K562 (cell line): Measurements from ENCODE around the gene ADNP. TPM values are rescaled to one million over a fixed set of nuclear protein-coding genes. Genes with fewer than 3 reads are reported as not detected.

Experiments
- ATAC-seq: fragments of 200-7000 bp; cut with Tn5 transposase; 3 replicates; pipeline ENCODE4 v1.9.1; 2020; ENCODE audit warnings: moderate library complexity
- BruUV-seq: library from RNA; stranded (reverse); fragments of 400-500 nt; replicated peaks from 2 replicates; lab custom pipeline; 2021; lab: Mats Ljungman, UMichigan
- CTCF ChIA-PET: fragments of 300-600 bp; formaldehyde crosslinking; extraction: SDS; loops from one replicate; lab custom pipeline; 2021; ENCODE audit warnings: low intra/inter-chr PET ratio; lab: Yijun Ruan, JAX
- POLR2A ChIA-PET: fragments of 300-600, 350-650 bp; sonication (Branson Sonifier 250); formaldehyde crosslinking; extraction: SDS; loops from one replicate; lab custom pipeline; 2021; ENCODE audit warnings: antibody characterized with exemption, inconsistent platforms; lab: Yijun Ruan, JAX
- DNase-seq, 4 experiments: peaks; one replicate each; pipeline versions ENCODE4 v3.0.0 to v3.0.0-alpha.2; 2011 to 2018; ENCODE audit warnings: low spot score in 3 of 4, mixed read lengths in 3 of 4; ENCODE audit errors: extremely low read depth in 1 of 4
- FAIRE-seq: peaks from 2 replicates; lab custom pipeline; 2011; peaks lifted over from hg19 to GRCh38; lab: Jason Lieb, UNC
- H2AFZ ChIP-seq: 2 replicates; pipeline ENCODE4 v1.6.0; 2011; ENCODE audit warnings: low read depth, low read length, control low read depth, inconsistent platforms
- H3K27ac ChIP-seq: fragments of 200-600 bp; 3 replicates; pipeline ENCODE4 v1.8.0; 2011; ENCODE audit warnings: low read depth, mild to moderate bottlenecking, control low read depth, inconsistent platforms, low read length, moderate library complexity, mixed read lengths; ENCODE audit errors: extremely low read depth
- H3K27me3 ChIP-seq, 2 experiments: fragments of 300-600 bp in 1 of 2; 2 replicates in 1 of 2; 3 replicates in 1 of 2; pipeline versions ENCODE4 v1.6.0 to v1.8.0; 2011; ENCODE audit warnings: inconsistent platforms in 2 of 2, low read length in 2 of 2, mild to moderate bottlenecking in 1 of 2, mixed read lengths in 1 of 2, moderate library complexity in 1 of 2; ENCODE audit not compliant: control insufficient read depth in 2 of 2, insufficient read depth in 2 of 2
- H3K36me3 ChIP-seq: fragments of 300-600 bp; 3 replicates; pipeline ENCODE4 v1.8.0; 2011; ENCODE audit warnings: mild to moderate bottlenecking, low read length, inconsistent platforms; ENCODE audit not compliant: control insufficient read depth, insufficient read depth
- H3K4me1 ChIP-seq, 2 experiments: fragments of 200-600 bp in 1 of 2; replicated peaks in 1 of 2; 2 replicates in 1 of 2; 3 replicates in 1 of 2; pipeline versions ENCODE4 v1.5.1 to v1.8.0; 2011; ENCODE audit warnings: inconsistent platforms in 2 of 2, low read length in 2 of 2, mild to moderate bottlenecking in 1 of 2, mixed read lengths in 1 of 2, moderate library complexity in 1 of 2; ENCODE audit not compliant: control insufficient read depth in 2 of 2, insufficient read depth in 2 of 2
- H3K4me2 ChIP-seq: 2 replicates; pipeline ENCODE4 v1.6.1; 2011; ENCODE audit warnings: low read length, control low read depth, inconsistent platforms, mixed read lengths; ENCODE audit not compliant: insufficient read depth
- H3K4me3 ChIP-seq: fragments of 200-600 bp; sonication (generic), shearing (Covaris generic); 2 replicates; pipeline ENCODE4 v1.5.1; 2016; ENCODE audit warnings: control low read depth, inconsistent platforms
- H3K79me2 ChIP-seq: fragments of 200-600 bp; 3 replicates; pipeline ENCODE4 v1.8.0; 2011; ENCODE audit warnings: low read length, inconsistent platforms; ENCODE audit not compliant: control insufficient read depth, insufficient read depth
- H3K9ac ChIP-seq, 2 experiments: 2 replicates each; pipeline versions ENCODE4 v1.6.0 to v1.6.1; 2011; ENCODE audit warnings: low read depth in 2 of 2, low read length in 2 of 2, control low read depth in 1 of 2, inconsistent platforms in 1 of 2, mild to moderate bottlenecking in 1 of 2, mixed read lengths in 1 of 2; ENCODE audit not compliant: insufficient read depth in 1 of 2
- H3K9me1 ChIP-seq: one replicate; pipeline ENCODE4 v1.6.0; 2011; ENCODE audit warnings: inconsistent platforms, mild to moderate bottlenecking, low read length, moderate library complexity; ENCODE audit not compliant: control insufficient read depth, insufficient read depth
- H3K9me3 ChIP-seq: replicated peaks from 2 replicates; pipeline ENCODE4 v1.5.1; 2011; ENCODE audit warnings: low read depth, low read length, inconsistent platforms; ENCODE audit not compliant: control insufficient read depth, insufficient read depth
- H4K20me1 ChIP-seq: replicated peaks from 2 replicates; pipeline ENCODE4 v1.6.1; 2011; ENCODE audit warnings: low read length, inconsistent platforms, mixed read lengths; ENCODE audit not compliant: control insufficient read depth, insufficient read depth
- ARID4B ChIP-seq: sonication (generic); formaldehyde crosslinking; IDR thresholded peaks from 2 replicates; pipeline ENCODE4 v1.8.0; 2022; ENCODE audit warnings: mild to moderate bottlenecking, missing genetic modification reagents
- CREB3L1 ChIP-seq: fragments of 450-650 bp; IDR thresholded peaks from 2 replicates; pipeline ENCODE4 v1.6.1; 2014; ENCODE audit warnings: low read depth, mild to moderate bottlenecking, moderate library complexity, borderline replicate concordance
- E4F1 ChIP-seq: fragments of 250-450 bp; sonication (Bioruptor Pico); IDR thresholded peaks from 2 replicates; pipeline ENCODE4 v1.5.0; 2021; ENCODE audit warnings: mild to moderate bottlenecking, borderline replicate concordance
- MTA3 ChIP-seq: fragments of 450-650 bp; formaldehyde crosslinking; IDR thresholded peaks from 2 replicates; pipeline ENCODE4 v1.6.1; 2017; ENCODE audit warnings: mild to moderate bottlenecking, borderline replicate concordance
- MYNN ChIP-seq, 2 experiments: sonication (generic); formaldehyde crosslinking in 1 of 2; IDR thresholded peaks; 2 replicates each; pipeline versions ENCODE4 v1.5.0 to v1.6.1; 2016 to 2020; ENCODE audit warnings: antibody characterized with exemption in 1 of 2, missing genetic modification reagents in 1 of 2
- SAFB2 ChIP-seq: fragments of 200-400 bp; formaldehyde crosslinking; IDR thresholded peaks from 2 replicates; pipeline ENCODE4 v1.6.1; 2018; ENCODE audit warnings: borderline replicate concordance, low read length, low read depth, moderate library complexity; ENCODE audit not compliant: severe bottlenecking
- TAF9B ChIP-seq: fragments of 450-650 bp; IDR thresholded peaks from 2 replicates; pipeline ENCODE4 v1.6.1; 2018; ENCODE audit warnings: mild to moderate bottlenecking; ENCODE audit not compliant: partially characterized antibody
- TEAD4 ChIP-seq, 2 experiments: sonication (generic) in 1 of 2; formaldehyde crosslinking in 1 of 2; IDR thresholded peaks; 2 replicates each; pipeline versions ENCODE4 v1.6.1 to v1.8.0; 2012 to 2022; ENCODE audit warnings: borderline replicate concordance in 1 of 2, inconsistent platforms in 1 of 2, low read length in 1 of 2, mild to moderate bottlenecking in 1 of 2, missing genetic modification reagents in 1 of 2
- ZNF444 ChIP-seq: fragments of 250-450 bp; sonication (Bioruptor Pico); IDR thresholded peaks from 2 replicates; pipeline ENCODE4 v1.4.0; 2020; ENCODE audit warnings: mild to moderate bottlenecking, moderate library complexity
- ZNF655 ChIP-seq: fragments of 250-450 bp; sonication (Bioruptor Pico); IDR thresholded peaks from 2 replicates; pipeline ENCODE4 v1.5.0; 2021
- WGBS: fragments of 100-300 bp; shearing (Covaris generic); methylation state at CpG from one replicate; pipeline ENCODE4 v1.1.6; 2016; ENCODE audit warnings: low coverage, mixed read lengths; ENCODE audit not compliant: insufficient coverage; ENCODE audit errors: missing lambda C conversion rate; 5-methylcytosine and 5-hydroxymethylcytosine counted together
- in situ Hi-C: fragments of 300-500 bp; cut with MboI; formaldehyde crosslinking; loops from 4 replicates; pipeline ENCODE4 v1.15.0; 2018; ENCODE audit warnings: inconsistent platforms, mixed read lengths
- intact Hi-C: fragments of 100-400 bp; cut with micrococcal nuclease; formaldehyde crosslinking; loops from 2 replicates; pipeline ENCODE4 v1.14.2; 2022
- polyA plus RNA-seq, 8 experiments: library from polyadenylated mRNA; depleted of rRNA in 4 of 8; stranded (reverse) in 5 of 8; unstranded in 3 of 8; fragments of >200 nt; fragmentation: Nextera tagmentation in 2 of 8; fragmentation: Illumina TruSeq in 1 of 8; extraction: Ambion mirVana in 2 of 8; extraction: Trizol in 1 of 8; gene quantifications; 2 replicates each; pipeline versions ENCODE4 v1.2.1 to v1.2.3, GENCODE V29; 2011 to 2014; ENCODE audit warnings: inconsistent platforms in 1 of 8, missing spikeins in 1 of 8
- total RNA-seq, 7 experiments: library from RNA; depleted of rRNA in 6 of 7; stranded (reverse); fragments of >200 nt in 6 of 7; fragmentation: Illumina TruSeq in 2 of 7; extraction: Trizol in 2 of 7; gene quantifications; 2 replicates each; pipeline versions ENCODE4 v1.2.1 to v1.2.3, GENCODE V29; 2011 to 2021; ENCODE audit warnings: low replicate concordance in 1 of 7

The ADNP gene
- total and polyA plus RNA-seq, 9 of the 15 experiments (the other 6 are each of a cell fraction or from before 2014, with no cell fraction given) = 17.8 to 59.9 (median 25.3) TPM

- TF ChIP-seq SAFB2 = no peak
- no peak for TF ChIP-seq E4F1 (CRISPR knock-in tag)
- TF ChIP-seq TAF9B = no peak
- TF ChIP-seq MYNN (IDR thresholded peaks at IDR 0.05) = no peak
- no peak for TF ChIP-seq MYNN (CRISPR knock-in tag; IDR thresholded peaks at IDR 0.05)
- no peak for TF ChIP-seq ZNF655
- no peak for TF ChIP-seq ARID4B (CRISPR knock-in tag)
- no peak for TF ChIP-seq MTA3
- TF ChIP-seq CREB3L1 = no peak
- no peak for TF ChIP-seq ZNF444 (CRISPR knock-in tag)
- TF ChIP-seq TEAD4 (IDR thresholded peaks at IDR 0.05; ENCODE audit: low read length) = no peak
- TF ChIP-seq TEAD4 (CRISPR knock-in tag; IDR thresholded peaks at IDR 0.05; ENCODE audit: borderline replicate concordance) = no peak
- TF ChIP-seq, all 486 proteins: peak for 0
- no peak for ATAC-seq
- Histone ChIP-seq H3K4me1 (peaks cover 0 to 48% of the 10 kb centered on the region in 2 experiments; a peak in 3 of 5 replicates), H2AFZ (no peak overlapping the region), H3K79me2 (peaks cover 98% of the 10 kb centered on the region), H3K27me3 (no peaks in the 10 kb centered on the region), H3K4me2 (no peak overlapping the region), H3K9me1 (no peaks in the 10 kb centered on the region), H3K36me3 (peaks cover 87% of the 10 kb centered on the region), H3K4me3 (no peak overlapping the region), H3K9ac (no peak overlapping the region), H3K27ac (no peak overlapping the region), H3K9me3 (no peaks in the 10 kb centered on the region), H4K20me1 (peaks cover 55% of the 10 kb centered on the region)
- intact Hi-C loops = no loop called here
- in situ Hi-C loops = no loop called here
- no TSS peak for BruUV-seq
- CTCF ChIA-PET = no interaction called here
- POLR2A ChIA-PET = interaction anchor here (0.6 kb wide), 1 partner anchor 79 kb away, joined by 3 read pairs; no protein-coding TSS in a partner anchor
- FAIRE-seq = no peak
- no peak for DNase-seq
- WGBS = 64% methylated on average over 3 of the region's 3 CpGs
These were observed 12.8 kb downstream of the ADNP start for GRCh38 chr20:50918403-50918802.
